GM21390 (cell line): ENCODE data around the gene RAB36.

Experiments used
- ATAC-seq: cut with Tn5 transposase; IDR thresholded peaks from one replicate; pipeline ENCODE4 v1.9.1; 2021; ENCODE audit not compliant: unreplicated experiment

The RAB36 gene

DNA sequence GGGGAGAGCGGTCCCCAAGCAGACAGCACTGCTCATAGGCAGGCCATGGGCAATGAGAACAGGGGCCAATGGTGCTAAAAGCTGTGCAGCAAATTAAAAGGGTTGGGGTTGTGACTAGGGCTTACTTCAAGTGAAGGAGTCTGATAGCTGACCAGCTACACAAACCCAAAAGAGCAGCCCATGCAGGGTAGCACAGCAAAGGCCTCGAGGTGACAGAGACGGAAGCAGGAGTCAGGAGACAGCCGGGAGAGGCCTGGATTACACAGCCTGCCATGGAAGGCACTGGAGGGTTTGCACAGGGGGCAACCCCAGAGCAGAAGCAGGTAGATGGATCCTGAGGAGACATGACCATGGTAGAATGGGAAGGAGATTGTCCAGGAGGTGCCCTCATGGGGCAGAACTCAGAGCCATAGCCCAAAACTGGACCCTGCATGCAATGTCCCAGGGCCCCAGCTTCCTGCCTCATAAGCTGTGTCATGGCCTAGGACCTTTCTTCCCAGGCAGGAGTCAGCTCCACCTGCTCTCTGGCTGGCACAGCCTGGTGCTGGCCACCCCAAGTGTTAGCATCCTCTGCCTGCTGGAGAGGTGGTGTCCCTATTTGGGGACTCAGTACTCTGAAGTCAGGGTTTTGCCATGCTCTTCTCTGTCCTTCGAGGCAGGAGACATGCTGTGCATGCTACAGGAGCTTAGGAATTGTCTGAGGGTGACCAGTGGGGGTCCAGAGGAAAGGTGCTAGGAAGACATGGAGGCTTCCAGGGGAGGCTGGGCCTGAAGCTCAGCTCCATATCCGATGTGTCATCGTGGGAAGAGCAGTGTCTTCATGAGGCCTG, 36.8 kb upstream of the RAB36 start:
- no peak for ATAC-seq

DNA sequence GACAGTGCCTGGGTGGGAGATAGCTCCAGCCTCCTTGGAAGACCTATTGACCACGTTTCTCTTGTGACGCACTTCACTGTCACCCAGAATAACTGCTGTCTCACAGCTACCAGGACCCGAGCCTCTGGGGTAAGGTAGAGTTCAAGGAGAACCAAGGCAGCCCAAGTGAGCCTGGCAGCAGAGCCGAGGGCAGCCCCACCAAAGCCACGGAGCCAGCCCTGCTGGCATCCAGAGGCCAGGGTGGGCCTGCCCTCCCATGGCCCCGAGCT, 36.3 kb upstream of the RAB36 start:
- no peak for ATAC-seq

DNA sequence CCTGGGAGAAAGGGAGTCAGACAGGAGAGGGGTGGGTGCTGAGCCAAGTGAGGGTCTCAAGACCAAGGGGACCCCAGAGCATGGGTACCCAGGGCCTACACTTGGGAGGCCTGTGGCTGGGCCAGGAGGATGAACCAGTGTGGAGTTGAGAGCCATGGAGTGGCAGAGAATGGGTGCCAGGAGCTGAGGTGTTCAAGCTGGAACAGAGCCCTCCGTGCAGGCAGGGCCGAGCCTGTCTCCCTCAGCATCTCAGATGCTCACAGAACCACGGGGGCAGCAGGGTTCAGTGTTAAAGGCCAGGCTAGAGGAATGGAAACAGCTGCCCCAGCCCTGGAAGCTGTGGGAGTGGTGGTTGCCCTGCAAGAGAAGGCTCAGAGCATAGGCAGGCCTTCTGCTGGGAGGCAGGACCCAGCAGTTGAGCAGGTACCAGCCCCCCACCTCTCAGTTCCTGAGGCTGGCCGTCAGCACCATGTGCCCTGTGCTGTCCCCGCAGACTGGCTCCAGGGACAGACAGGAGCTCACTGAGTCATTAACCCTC, 35.8 kb upstream of the RAB36 start:
- no peak for ATAC-seq

DNA sequence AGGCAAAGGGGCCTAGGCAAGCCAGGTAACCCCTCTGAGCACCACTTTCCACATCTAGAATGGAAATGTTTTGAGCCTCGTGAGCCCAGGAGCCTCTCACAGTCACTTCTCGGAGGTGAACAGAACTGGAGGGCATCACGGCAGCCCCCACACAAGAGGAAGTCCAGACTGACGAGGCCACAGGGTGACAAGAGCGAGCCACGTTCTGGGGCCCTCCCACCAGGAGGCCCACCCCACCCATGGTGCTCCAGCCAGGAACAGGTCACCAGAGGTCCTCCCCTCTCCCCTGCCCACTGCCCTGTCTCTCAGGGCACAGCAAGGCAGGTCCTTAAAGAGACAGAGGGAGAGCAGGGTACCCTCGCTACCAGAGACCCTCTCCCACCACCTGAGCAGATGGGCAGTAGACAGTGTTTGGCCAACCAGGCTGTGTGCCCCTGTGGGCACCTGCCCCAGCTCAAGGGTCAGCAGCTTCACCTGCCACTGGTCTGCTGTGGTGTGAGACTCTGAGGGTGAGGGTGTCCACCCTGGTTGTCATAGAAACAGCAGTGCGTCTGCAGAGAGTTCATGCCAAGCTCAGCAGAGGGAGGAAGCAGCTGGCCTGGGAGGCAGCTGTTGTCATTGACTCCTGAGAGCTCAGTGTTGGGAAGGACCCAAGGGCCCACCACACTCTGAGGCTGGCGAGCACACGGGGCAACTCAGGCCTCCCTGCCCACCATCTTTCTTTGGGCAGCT, 34.9 kb upstream of the RAB36 start:
- ATAC-seq = no peak

DNA sequence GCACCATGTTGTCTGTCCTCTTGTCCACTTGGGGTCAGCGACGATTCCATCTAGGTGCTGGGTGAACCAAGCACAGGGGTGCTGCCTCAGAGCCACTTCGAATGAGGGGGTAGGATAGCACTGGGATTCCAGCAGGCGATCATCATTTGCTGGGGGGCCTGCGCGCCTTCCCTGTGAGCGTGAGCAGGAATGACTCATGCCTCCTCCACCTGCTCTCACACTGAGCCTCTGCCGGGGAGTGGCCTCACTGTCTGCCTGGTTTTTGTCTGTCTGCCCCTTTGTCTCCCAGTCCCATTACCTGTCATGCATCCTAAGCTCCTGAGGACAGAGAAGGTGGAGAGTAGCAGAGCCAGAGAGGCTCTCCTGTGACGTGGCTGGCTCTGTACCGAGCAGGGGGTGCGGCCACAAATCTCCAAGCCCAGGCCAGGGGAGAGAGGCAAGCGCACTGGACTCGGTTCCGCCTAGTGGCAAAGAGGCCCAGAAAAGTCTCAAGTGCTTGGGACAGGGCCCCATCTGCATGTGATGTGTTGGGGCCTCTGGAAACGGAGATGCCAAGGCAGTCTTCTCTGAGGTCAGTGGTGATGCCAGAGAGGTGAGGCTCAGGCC, 34.3 kb upstream of the RAB36 start:
- no peak for ATAC-seq

DNA sequence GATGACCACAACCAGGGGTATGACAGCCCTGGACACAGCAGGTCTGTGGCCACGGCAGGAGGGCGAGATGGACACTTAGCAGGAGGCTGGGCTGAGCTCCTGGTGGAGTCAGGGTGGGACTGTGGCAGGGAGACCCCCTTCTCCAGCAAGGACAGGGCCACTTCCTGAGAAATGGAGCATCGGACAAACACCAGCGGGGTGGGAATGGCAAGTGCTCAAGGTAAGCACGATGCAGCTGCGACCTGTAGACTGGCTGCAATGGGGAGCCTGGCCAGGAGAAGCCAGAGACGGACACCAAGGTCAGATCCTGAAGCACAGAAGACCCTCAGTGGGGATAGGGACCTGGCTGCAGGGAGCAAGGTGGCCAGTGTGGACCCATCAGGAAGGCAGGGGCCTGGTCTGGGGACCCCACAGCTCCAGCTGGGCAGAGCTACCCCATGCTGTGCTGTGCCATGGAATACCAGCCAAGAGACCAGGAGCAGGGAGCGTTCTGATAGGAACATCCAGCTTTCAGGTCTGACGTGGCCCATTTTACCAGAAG, 32.7 kb upstream of the RAB36 start:
- no peak for ATAC-seq

DNA sequence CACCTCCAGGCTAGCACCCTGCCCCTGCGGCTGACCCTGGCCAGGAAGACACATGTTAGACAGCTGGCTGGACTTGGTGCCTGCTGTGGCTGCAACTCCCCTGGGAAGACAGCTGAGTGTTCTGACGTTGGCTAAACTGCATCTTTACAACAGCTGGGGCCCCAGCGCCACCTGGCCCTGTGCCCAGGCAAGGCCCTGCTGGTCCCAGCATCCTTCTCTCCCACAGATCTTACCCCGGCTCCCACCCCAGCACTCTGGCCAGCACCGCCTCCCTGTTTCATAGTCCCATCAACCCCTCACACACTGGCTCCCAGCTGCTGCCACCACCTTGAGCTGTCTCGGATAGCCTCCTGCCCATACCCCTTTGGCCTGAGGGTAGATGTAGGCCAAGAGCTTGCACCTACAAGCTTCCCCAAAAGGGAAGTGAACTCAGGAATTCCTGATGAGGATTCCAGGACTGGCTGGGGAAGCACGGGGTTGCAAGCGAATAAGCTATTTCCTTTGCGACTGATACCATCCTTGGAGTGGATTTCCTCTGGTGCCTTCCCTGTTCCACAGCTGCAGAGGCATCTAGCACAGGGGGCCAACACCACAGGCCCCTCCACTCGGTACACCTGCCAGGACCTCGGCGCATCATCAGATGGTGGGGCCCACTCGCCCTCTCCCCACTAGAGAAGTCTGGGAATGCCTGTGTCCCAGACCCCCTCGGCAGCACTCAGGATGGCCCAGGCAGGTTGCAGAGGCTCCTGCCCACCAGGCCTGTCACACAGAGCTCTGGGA, 32.0 kb upstream of the RAB36 start:
- ATAC-seq = no peak

DNA sequence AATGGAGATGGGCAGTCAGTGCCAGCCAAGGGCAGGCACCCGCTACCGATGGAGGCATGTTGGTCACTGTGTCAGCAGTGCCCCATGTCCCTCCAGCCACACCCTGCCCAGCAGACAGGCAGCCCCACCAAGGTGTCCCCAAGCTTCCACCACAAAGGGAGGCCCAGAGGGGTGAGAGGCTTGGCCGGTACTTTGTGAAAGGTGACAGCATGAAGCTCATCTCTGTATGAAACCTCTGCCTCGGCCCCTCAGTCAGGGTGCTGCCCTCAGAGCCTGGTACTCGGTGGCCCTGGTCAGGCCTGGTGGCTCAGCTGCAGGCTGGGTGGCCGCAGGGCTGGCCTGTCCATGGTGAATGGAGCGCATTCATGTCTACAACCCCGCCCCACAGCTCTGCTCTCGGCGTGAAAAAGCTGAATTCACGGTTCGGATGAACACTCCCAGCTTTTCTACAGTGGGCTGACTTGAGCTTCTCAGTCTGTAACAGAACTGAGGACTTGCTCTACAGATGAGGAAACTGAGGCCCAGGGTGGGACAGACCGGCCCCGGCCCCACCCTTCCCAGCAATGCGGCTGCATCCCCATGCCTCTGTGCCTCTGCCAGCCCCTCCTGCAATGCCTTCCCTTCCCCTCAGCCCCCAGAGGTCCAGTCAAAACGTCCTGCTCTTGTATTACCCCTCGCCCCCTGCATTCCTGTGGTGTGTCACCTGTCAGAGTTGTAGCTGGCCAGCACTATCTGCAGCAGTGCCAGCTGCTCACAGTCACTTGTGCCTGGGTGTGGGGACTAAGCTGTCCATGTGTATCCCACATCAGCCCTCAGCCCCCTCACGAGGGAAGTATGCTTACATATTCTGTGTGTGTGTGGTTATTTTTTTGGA, 31.2 kb upstream of the RAB36 start:
- no peak for ATAC-seq

DNA sequence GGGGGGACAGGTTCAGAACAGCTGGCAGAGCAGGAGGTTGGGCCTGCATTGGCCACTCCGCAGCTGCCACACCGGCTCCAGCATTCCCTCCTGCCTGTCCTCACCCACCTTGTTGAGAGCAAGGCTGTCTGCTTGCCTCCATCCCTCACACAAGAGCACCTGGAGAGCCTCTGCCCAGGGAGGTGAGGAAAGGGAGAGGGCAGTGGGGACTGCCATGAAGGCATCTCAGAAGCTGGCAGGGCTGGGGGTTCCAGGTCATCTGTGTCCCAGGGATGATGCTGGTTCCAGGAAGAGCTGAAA, 30.6 kb upstream of the RAB36 start:
- ATAC-seq = no peak

DNA sequence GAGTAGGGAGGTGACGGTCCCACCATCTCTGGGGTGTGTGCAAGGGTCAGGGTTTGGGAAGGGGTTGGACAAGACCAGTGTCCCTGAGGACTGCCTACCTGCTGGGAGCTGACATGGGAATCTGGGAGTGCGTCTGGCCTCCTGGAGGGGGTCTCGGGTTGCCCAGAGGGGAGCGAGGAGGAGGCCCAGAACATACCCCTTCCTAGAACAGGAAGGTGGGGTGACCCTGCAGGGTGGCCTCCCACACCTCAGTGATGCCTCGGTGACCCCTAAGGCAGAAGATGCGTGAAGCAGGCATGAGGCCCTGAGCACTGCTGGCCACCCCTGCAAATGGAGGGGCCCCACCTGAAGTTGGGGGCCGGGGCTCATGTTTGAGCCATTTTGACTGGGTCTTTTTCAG, 29.9 kb upstream of the RAB36 start:
- ATAC-seq = no peak

DNA sequence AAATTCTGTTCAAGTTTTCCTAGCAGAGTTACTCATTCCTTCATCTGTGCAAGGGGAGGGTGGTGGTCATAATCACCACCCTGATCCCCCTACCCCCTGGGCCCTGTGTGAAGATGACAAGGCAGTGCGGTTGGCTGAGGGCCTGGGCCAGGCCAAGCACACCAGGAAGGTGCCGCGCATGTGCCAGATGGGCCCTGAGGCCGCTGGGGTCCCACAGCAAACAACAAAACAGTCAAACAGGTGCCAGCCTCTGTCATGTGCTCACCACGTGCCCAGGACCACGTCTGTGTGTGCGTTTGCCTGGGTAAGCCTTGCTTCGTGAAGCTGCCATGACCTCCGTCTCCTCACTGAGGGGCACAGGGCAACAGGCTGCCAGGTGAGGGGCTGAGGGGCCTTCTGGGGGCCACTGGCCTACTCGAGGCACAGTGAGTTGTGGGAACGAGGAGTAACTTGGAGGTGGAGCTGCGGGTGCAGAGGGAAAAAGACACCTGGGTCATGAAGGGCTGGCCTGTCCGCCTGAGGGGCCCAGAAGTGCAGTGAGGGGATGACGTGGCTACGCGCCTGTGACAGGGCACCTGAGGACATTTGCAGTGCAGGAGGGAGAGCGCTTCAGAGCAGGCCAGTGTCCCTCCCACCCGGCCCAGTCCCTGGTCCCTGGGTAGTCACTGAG, 29.3 kb upstream of the RAB36 start:
- no peak for ATAC-seq

DNA sequence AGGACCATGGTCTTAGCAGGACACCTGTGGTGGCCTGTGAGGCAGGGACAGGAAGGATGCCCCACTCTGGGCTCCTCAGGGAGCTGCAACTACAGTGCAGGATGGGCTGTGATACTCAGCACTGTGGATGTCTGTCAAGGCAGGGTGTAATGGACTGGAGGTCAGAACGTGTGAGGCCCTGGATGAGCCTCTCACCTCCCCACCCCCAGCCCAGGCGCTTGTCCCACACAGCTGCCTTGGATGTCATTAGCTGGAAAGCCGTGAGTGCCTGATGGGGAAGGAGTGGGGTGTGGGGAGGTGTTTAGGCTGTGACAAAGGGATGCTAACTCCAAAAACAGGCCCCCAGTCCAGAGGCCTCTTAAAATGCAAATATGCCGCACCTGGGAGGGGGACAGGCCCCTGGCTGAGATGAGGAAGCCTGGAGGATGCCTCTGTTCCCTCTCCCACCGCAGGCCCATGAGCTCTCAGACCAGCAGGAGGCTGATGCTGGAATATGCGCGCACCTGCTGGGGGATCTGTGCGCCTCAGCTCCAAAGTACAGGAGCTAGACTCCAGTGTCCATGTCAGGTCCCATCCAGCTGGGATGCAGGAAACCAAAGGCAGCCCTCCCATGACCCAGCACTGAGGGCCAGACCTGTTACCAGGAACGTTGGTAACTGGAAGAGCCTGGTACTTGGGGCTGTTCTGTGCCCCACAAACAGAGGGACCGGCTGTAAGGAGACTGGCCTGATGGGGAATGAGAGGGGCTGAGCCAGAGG, 28.6 kb upstream of the RAB36 start:
- no peak for ATAC-seq

DNA sequence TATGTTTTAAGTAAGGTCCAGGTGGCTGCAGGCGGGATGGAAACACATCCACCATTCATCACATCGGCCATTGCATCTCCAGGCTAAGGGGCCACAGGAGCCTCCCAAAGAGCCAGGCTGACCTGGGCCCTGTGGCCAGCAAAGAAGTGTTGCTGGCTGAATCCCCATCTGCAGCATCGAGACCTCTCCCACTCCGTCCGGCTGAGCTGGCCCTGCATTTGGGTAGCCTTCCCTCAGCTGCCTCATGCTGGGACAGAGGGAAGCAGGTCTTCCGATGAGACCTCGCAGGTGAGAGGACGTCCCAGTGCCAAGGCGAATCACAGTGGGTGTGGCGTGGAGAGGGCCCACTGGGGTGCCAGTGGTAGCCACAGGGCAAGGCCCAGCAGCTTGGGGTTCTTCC, 28.0 kb upstream of the RAB36 start:
- ATAC-seq = no peak

DNA sequence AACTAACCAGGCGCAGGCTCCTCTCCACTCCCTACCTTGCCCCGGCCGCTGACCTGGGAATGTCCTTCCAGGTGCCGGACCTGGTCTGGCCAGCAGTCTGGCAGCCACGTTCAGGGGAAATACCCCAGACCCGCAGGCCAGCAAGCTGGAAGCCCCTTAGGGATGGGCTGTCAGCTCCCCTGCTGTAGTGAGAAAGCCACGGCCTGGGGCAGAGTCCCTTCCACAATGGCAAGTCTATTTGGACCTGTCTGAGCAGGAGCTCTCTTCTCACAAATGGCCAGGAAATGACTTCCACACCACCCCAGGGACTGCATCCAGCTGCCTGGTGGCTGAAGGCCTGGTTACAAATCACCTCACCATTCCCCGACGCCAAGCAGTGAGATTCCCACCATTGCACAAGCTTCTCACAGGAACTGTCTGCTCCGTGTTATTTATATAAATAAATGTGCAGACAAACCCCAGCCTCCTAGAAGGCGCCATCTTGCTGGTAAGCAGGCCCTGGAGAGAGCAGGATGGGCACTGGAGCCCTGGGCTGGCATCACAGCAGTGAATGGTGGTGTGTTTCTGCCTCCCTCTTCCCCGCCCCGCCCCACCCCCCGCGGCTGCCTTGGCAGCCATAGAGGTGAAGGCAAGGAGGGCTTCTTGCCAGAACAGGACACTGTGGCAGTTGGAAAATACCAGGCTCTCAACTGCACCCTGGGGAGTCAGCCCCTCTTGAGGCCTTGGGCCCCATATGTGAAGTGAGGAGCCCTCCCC, 27.2 kb upstream of the RAB36 start:
- no peak for ATAC-seq

DNA sequence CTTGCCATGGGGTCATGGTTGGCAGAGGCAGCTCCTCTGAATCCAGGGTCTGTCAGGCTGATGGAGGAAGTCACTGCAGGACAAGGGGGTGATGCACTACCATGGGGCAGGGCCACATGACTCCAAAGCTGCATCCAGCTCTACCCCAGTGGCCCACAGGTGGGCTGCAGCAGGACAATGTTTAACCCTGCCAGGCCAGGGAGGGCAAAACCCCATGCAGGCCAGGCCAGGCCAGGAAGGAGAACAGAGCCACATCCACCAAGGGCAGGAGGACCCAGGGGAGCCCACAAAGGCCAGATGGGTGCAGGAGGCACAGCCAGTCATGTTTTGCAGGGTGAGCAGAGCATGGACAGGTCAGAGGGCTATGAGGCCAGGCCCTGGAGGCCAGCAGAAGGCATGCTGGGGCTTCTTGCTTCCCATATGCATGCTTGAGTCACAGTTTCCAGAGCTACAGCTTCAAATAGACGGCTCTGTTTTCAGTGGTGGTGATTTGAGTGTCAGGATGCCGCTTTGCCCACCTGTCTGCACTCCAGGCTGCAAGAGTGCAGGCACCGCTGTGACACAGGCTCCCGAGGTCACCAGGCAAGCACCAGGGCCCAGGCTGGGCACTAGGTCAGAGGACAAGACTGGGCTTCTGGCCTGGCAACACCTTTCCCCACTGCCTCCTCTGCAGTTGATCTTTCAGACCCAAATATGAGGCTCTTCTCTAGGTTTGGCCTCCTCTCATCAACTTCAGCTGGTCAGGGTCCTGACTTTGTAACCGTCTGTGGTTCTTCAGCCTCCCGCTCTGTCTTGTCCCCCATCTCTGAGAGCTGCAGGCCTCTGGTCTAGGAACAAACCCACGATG, 26.4 kb upstream of the RAB36 start:
- ATAC-seq = no peak

DNA sequence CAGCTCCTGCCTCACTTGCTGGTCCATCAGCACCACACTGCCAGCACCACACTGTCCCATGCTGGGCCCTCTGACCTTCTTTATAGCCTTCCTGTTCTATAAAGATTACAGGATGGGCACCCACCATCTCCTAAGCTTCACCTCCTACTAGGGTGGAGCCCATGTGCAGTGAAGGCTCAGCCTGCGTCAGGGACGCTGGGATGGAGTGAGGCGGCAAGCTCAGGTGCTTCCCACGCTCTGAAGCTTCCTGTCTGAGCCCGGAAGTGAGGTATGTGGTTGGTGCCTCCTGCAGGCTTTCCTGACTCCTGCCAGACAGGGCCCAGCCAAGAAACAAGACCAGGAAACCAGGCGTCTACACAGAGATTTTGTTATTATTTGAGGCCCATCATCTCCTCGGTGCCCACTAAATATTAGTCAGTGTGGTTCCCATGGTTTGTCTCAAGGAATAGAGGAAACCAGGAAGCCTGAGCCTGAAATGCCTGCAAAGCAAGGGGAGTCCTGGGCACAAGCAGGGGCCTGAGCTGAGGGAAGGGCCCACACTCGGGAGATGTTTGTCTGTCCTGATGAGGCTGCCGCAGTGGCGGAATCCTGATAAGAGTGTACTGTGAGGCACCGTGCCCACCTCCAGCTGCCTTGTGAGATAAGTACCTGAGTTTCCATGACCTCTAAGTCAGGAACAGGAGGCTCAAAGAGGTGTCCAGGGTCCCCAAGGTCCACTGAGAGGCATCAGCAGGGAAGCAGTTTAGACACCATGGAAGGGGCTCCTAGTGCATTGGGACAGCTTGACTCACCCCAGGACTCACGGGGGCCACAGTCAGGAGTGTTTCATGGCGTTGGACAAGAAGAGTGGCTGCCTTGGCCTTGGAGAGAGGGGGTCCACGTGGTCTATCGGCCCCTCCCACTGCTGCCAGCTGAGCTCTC, 25.5 kb upstream of the RAB36 start:
- no peak for ATAC-seq
